A549 (cell line): Measurements from ENCODE around the gene KHSRP. TPM values are rescaled to one million over a fixed set of nuclear protein-coding genes. Genes with fewer than 3 reads are reported as not detected.
A peak's percentile ranks its signal among the peaks of the same experiment; 100 is the strongest.

ENCODE experiments used
- ATAC-seq, 2 experiments: fragments of 200-7000 bp in 1 of 2; fragments of >200 bp in 1 of 2; cut with Nextera tagmentation in 1 of 2; cut with Tn5 transposase in 1 of 2; 3 replicates each; pipeline versions ENCODE4 v1.8.0 to v1.9.1; 2018 to 2020; ENCODE audit warnings: mild to moderate bottlenecking in 1 of 2, moderate library complexity in 1 of 2
- CTCF ChIA-PET: fragments of 300-600 bp; sonication (Branson Sonifier 250); formaldehyde crosslinking; extraction: SDS; loops from one replicate; lab custom pipeline; 2021; ENCODE audit warnings: antibody characterized with exemption, inconsistent platforms; lab: Yijun Ruan, JAX
- POLR2A ChIA-PET: fragments of 350-600 bp; formaldehyde crosslinking; extraction: SDS; loops from one replicate; lab custom pipeline; 2021; ENCODE audit warnings: antibody characterized with exemption, inconsistent platforms; lab: Yijun Ruan, JAX
- DNase-seq, 2 experiments: peaks; one replicate each; pipeline versions ENCODE4 v3.0.0 to v3.0.0-alpha.2; 2011 to 2016; ENCODE audit warnings: low read depth in 1 of 2, low spot score in 1 of 2
- FAIRE-seq: peaks from 2 replicates; lab custom pipeline; 2011; peaks lifted over from hg19 to GRCh38; lab: Jason Lieb, UNC
- H3K27ac ChIP-seq, 2 experiments: fragments of >200 bp; sonication (Bioruptor Twin); formaldehyde crosslinking; 3 replicates each; pipeline ENCODE4 v1.5.1; 2016 to 2017
- H3K4me1 ChIP-seq: fragments of >200 bp; sonication (Bioruptor Twin); formaldehyde crosslinking; 3 replicates; pipeline ENCODE4 v1.6.1; 2016
- H3K4me2 ChIP-seq: fragments of >200 bp; sonication (Bioruptor Twin); formaldehyde crosslinking; 3 replicates; pipeline ENCODE4 v1.6.1; 2016
- H3K4me3 ChIP-seq: fragments of >200 bp; sonication (Bioruptor Twin); formaldehyde crosslinking; 3 replicates; pipeline ENCODE4 v1.5.1; 2016
- H3K9me3 ChIP-seq: fragments of >200 bp; sonication (Bioruptor Twin); formaldehyde crosslinking; 3 replicates; pipeline ENCODE4 v1.6.1; 2016
- CBX2 ChIP-seq: fragments of 200-600 bp; sonication (generic); IDR thresholded peaks from 2 replicates; pipeline ENCODE4 v1.6.1; 2016; ENCODE audit warnings: low read depth, mild to moderate bottlenecking, borderline replicate concordance
- CEBPB ChIP-seq, 2 experiments: fragments of >200 bp in 1 of 2; sonication (Bioruptor Twin) in 1 of 2; formaldehyde crosslinking in 1 of 2; IDR thresholded peaks; 2 replicates each; pipeline ENCODE4 v1.6.1; 2012 to 2016
- CHD4 ChIP-seq: fragments of 200-600 bp; sonication (generic); IDR thresholded peaks from 2 replicates; pipeline ENCODE4 v1.6.1; 2016; ENCODE audit warnings: antibody characterized with exemption, mild to moderate bottlenecking, borderline replicate concordance
- EHMT2 ChIP-seq: fragments of 200-600 bp; sonication (generic); IDR thresholded peaks from 2 replicates; pipeline ENCODE4 v1.6.1; 2016; ENCODE audit warnings: antibody characterized with exemption, low read depth, mild to moderate bottlenecking, moderate library complexity
- ELK1 ChIP-seq: fragments of 150-350 bp; IDR thresholded peaks from 2 replicates; pipeline ENCODE4 v1.6.1; 2014; ENCODE audit warnings: low read depth, mild to moderate bottlenecking, low read length
- FOSL2 ChIP-seq, 2 experiments: fragments of 450-650 bp in 1 of 2; fragments of >200 bp in 1 of 2; sonication (Bioruptor Twin) in 1 of 2; formaldehyde crosslinking; IDR thresholded peaks; 2 replicates each; pipeline versions ENCODE4 v1.5.0 to v1.6.1; 2016 to 2020; ENCODE audit warnings: mild to moderate bottlenecking in 1 of 2, moderate library complexity in 1 of 2
- GATA3 ChIP-seq: IDR thresholded peaks from 2 replicates; pipeline ENCODE4 v1.6.1; 2012; ENCODE audit warnings: borderline replicate concordance
- JUNB ChIP-seq: fragments of >200 bp; sonication (Bioruptor Twin); formaldehyde crosslinking; IDR thresholded peaks from 2 replicates; pipeline ENCODE4 v1.6.1; 2016
- MAFK ChIP-seq: fragments of 450-650 bp; IDR thresholded peaks from 2 replicates; pipeline ENCODE4 v1.6.1; 2014; ENCODE audit not compliant: partially characterized antibody
- NPAS2 ChIP-seq: fragments of 250-450 bp; sonication (Bioruptor Pico); IDR thresholded peaks from 2 replicates; pipeline ENCODE4 v1.8.0; 2022; ENCODE audit warnings: mild to moderate bottlenecking, moderate library complexity, borderline replicate concordance
- PBX3 ChIP-seq: IDR thresholded peaks from 2 replicates; pipeline ENCODE4 v1.6.1; 2012
- POLR2A ChIP-seq: IDR thresholded peaks from 2 replicates; pipeline ENCODE4 v1.6.1; 2012; ENCODE audit warnings: mild to moderate bottlenecking, low read length
- RAD21 ChIP-seq, 2 experiments: fragments of >200 bp in 1 of 2; sonication (Bioruptor Twin) in 1 of 2; formaldehyde crosslinking in 1 of 2; IDR thresholded peaks in 1 of 2; conservative IDR thresholded peaks in 1 of 2; 2 replicates in 1 of 2; 3 replicates in 1 of 2; pipeline ENCODE4 v1.6.1; 2012 to 2018; ENCODE audit warnings: inconsistent platforms in 1 of 2
- RARB ChIP-seq: fragments of 250-450 bp; sonication (Bioruptor Pico); IDR thresholded peaks from 2 replicates; pipeline ENCODE4 v1.8.0; 2021; ENCODE audit warnings: mild to moderate bottlenecking, moderate library complexity
- SREBF2 ChIP-seq: fragments of 450-650 bp; IDR thresholded peaks from 2 replicates; pipeline ENCODE4 v1.6.1; 2014; ENCODE audit warnings: mild to moderate bottlenecking, moderate library complexity
- TFCP2L1 ChIP-seq: fragments of 250-450 bp; sonication (Bioruptor Pico); IDR thresholded peaks from 2 replicates; pipeline ENCODE4 v1.5.0; 2021; ENCODE audit warnings: mild to moderate bottlenecking
- ZC3H11A ChIP-seq: fragments of 450-650 bp; IDR thresholded peaks from 2 replicates; pipeline ENCODE4 v1.6.1; 2014; ENCODE audit warnings: antibody characterized with exemption, mild to moderate bottlenecking
- ZNF302 ChIP-seq: fragments of 250-450 bp; sonication (Bioruptor Pico); IDR thresholded peaks from 2 replicates; pipeline ENCODE4 v1.9.0; 2021; ENCODE audit warnings: inconsistent platforms, mild to moderate bottlenecking, moderate library complexity
- WGBS: methylation state at CpG from one replicate; pipeline ENCODE4 v1.1.6; 2017; ENCODE audit errors: missing lambda C conversion rate; 5-methylcytosine and 5-hydroxymethylcytosine counted together
- polyA plus RNA-seq, 4 experiments: library from polyadenylated mRNA; depleted of rRNA in 3 of 4; stranded (reverse); fragments of >200 nt; fragmentation: RNase III in 1 of 4; extraction: RNeasy Plus Mini Kit Qiagen cat#74134 plus additional on column Dnase treatment in 1 of 4; gene quantifications; 2 replicates in 3 of 4; 3 replicates in 1 of 4; pipeline ENCODE4 v1.2.3, GENCODE V29; 2011 to 2017
- TF ChIP-seq, protein P1 (sequence below): fragments of 200-600 bp; sonication (generic); IDR thresholded peaks from 2 replicates; pipeline ENCODE4 v1.6.1; 2016; ENCODE audit warnings: antibody characterized with exemption, mild to moderate bottlenecking, moderate library complexity
- TF ChIP-seq, protein P2 (sequence below): IDR thresholded peaks from 2 replicates; pipeline ENCODE4 v1.6.1; 2012; ENCODE audit warnings: low read depth, borderline replicate concordance

Gene KHSRP
- polyA plus RNA-seq, 2 of the 4 experiments (the other 2 are of a cell fraction), result 54.3 to 192 TPM

DNA sequence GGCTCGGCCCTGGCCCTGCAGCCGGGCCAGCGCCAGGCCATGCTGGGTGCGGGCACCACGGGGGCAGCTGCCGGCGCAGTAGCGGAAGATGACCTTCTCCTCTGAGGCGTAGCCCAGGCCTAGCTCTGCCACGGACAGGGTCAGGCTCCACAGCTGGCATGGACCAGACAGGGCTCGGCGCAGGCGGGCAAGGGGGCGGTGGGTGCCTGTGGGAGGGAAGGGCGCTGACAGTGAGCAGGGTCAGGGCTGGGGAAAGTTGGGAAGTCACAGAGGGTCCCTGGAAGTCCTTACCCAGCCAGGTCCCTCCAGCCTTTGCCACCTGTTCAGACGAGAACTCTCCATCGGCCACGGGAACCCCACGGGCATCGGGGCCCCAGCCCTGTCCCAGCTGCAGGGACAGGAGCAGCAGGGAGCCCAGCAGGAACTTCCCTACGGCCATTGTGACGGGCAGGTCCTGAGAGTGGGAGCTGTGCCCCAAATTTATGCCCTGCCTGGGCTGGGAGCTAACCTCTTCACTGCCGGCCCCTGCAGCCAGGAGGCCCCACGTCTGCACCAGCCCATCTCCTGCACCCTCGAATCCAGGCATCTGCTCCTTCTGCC, 49.1 kb downstream of the KHSRP start, which contains the start of gene PSPN:
PSPN (minus strand) TSS at position 523 of the 600 bp plus-strand sequence; CDS start at position 439, 84 bp downstream.
- Histone ChIP-seq H3K4me2 (no peak within 1 kb of the TSS), H3K4me3 (no peak within 1 kb of the TSS), H3K27ac (no peak within 1 kb of the TSS), H3K4me1 (peaks cover 7% of the 10 kb centered on the region; the same call in 2 of the 3 replicates), H3K9me3 (no peaks in the 10 kb centered on the region)
- ChIA-PET POLR2A (no interaction called here), CTCF (no interaction called here)
- ATAC-seq (no peak), FAIRE-seq (no peak), DNase-seq (no peak)
- no peak for TF ChIP-seq RARB (CRISPR knock-in tag)
- no peak for TF ChIP-seq POLR2A
- no peak for TF ChIP-seq JUNB
- TF ChIP-seq ZNF302 (CRISPR knock-in tag), result no peak
- TF ChIP-seq, protein P1, sequence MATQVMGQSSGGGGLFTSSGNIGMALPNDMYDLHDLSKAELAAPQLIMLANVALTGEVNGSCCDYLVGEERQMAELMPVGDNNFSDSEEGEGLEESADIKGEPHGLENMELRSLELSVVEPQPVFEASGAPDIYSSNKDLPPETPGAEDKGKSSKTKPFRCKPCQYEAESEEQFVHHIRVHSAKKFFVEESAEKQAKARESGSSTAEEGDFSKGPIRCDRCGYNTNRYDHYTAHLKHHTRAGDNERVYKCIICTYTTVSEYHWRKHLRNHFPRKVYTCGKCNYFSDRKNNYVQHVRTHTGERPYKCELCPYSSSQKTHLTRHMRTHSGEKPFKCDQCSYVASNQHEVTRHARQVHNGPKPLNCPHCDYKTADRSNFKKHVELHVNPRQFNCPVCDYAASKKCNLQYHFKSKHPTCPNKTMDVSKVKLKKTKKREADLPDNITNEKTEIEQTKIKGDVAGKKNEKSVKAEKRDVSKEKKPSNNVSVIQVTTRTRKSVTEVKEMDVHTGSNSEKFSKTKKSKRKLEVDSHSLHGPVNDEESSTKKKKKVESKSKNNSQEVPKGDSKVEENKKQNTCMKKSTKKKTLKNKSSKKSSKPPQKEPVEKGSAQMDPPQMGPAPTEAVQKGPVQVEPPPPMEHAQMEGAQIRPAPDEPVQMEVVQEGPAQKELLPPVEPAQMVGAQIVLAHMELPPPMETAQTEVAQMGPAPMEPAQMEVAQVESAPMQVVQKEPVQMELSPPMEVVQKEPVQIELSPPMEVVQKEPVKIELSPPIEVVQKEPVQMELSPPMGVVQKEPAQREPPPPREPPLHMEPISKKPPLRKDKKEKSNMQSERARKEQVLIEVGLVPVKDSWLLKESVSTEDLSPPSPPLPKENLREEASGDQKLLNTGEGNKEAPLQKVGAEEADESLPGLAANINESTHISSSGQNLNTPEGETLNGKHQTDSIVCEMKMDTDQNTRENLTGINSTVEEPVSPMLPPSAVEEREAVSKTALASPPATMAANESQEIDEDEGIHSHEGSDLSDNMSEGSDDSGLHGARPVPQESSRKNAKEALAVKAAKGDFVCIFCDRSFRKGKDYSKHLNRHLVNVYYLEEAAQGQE, result no peak
- TF ChIP-seq EHMT2, result no peak
- TF ChIP-seq PBX3, result no peak
- TF ChIP-seq MAFK, result no peak
- no peak for TF ChIP-seq FOSL2 (IDR thresholded peaks at IDR 0.05)
- no peak for TF ChIP-seq FOSL2 (CRISPR knock-in tag; IDR thresholded peaks at IDR 0.05)
- 97% methylated on average over 9 of the region's 25 CpGs for WGBS

- no peak for DNase-seq
- Histone ChIP-seq H3K9me3 (no peaks in the 10 kb centered on the region), H3K4me1 (peaks cover 7% of the 10 kb centered on the region; the same call in 2 of the 3 replicates), H3K27ac (no peak overlapping the region), H3K4me2 (no peak overlapping the region), H3K4me3 (no peak overlapping the region)
- WGBS, result 93% methylated on average over 13 of the region's 29 CpGs
- ChIA-PET CTCF (no interaction called here), POLR2A (no interaction called here)
- ATAC-seq, result no peak
- TF ChIP-seq, protein P2, sequence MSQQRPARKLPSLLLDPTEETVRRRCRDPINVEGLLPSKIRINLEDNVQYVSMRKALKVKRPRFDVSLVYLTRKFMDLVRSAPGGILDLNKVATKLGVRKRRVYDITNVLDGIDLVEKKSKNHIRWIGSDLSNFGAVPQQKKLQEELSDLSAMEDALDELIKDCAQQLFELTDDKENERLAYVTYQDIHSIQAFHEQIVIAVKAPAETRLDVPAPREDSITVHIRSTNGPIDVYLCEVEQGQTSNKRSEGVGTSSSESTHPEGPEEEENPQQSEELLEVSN, result no peak
- FAIRE-seq, result no peak
Observed at GRCh38 chr19:6374711-6375410, 49.8 kb downstream of the KHSRP start.

GRCh38 chr19:6374161-6374709, 50.4 kb downstream of the KHSRP start:
- Histone ChIP-seq H3K4me2 (peak overlapping the region; percentile 95), H3K9me3 (no peaks in the 10 kb centered on the region), H3K4me1 (peaks cover 7% of the 10 kb centered on the region; the same call in 2 of the 3 replicates), H3K27ac (peak overlapping the region; percentile 73 to 95; a peak in 5 of 6 replicates), H3K4me3 (no peak overlapping the region; the same call in 2 of the 3 replicates)
- WGBS, result 92% methylated on average over 18 of the region's 29 CpGs
- no peak for FAIRE-seq
- ChIA-PET CTCF (no interaction called here), POLR2A (no interaction called here)
- TF ChIP-seq RAD21 (conservative IDR thresholded peaks at IDR 0.05 in 1 of 2, IDR thresholded peaks at IDR 0.05 in 1 of 2), result no peak
- no peak for TF ChIP-seq NPAS2 (CRISPR knock-in tag)
- no peak for TF ChIP-seq GATA3
- TF ChIP-seq SREBF2, result no peak
- TF ChIP-seq ELK1, result no peak
- TF ChIP-seq JUNB, result no peak
- no peak for TF ChIP-seq CEBPB (IDR thresholded peaks at IDR 0.05)
- no peak for TF ChIP-seq TFCP2L1 (CRISPR knock-in tag)
- TF ChIP-seq CHD4, result no peak
- no peak for TF ChIP-seq CBX2
- no peak for TF ChIP-seq ZC3H11A
- no peak for ATAC-seq
- no peak for DNase-seq
